Right lobe of liver (tissue), 6 donors: ENCODE results near the gene DVL2. TPM values are rescaled to one million over a fixed set of nuclear protein-coding genes. Genes with fewer than 3 reads are reported as not detected.
A peak's percentile ranks its signal among the peaks of the same experiment; 100 is the strongest.

ENCODE experiments used
- ATAC-seq, 4 donors: fragments of 200-7000 bp; cut with Tn5 transposase; one replicate each; pipeline ENCODE4 v1.9.1; 2020; ENCODE audit warnings: mild to moderate bottlenecking in 4 of 4, moderate library complexity in 4 of 4
- DNase-seq, 3 donors: peaks; one replicate each; pipeline ENCODE4 v3.0.0-alpha.2; 2020
- H3K27ac ChIP-seq, 3 donors: fragments of 200-600 bp; one replicate each; pipeline ENCODE4 v1.8.0; 2022
- H3K27me3 ChIP-seq, 2 donors: fragments of 200-600 bp; one replicate each; pipeline ENCODE4 v1.8.0; 2022
- H3K36me3 ChIP-seq, 4 donors: fragments of 200-600 bp; sonication (generic) in 1 of 4; one replicate each; pipeline versions ENCODE4 v1.5.1 to v1.8.0; 2017 to 2022; ENCODE audit warnings: control low read depth in 1 of 4
- H3K4me1 ChIP-seq, 4 donors: fragments of 200-600 bp; sonication (generic) in 1 of 4; one replicate each; pipeline versions ENCODE4 v1.5.1 to v1.8.0; 2017 to 2022; ENCODE audit warnings: control low read depth in 1 of 4
- H3K4me3 ChIP-seq, 3 donors: fragments of 200-600 bp; one replicate each; pipeline ENCODE4 v1.8.0; 2022
- H3K9me3 ChIP-seq, 4 donors: fragments of 200-600 bp; sonication (generic) in 1 of 4; one replicate each; pipeline versions ENCODE4 v1.5.1 to v1.8.0; 2017 to 2022; ENCODE audit warnings: control low read depth in 1 of 4
- POLR2A ChIP-seq: fragments of 450-650 bp; IDR thresholded peaks from one replicate; pipeline ENCODE4 v1.6.1; 2017; ENCODE audit warnings: antibody characterized with exemption, mild to moderate bottlenecking
- WGBS: methylation state at CpG from one replicate; pipeline ENCODE4 v1.1.6; 2018; ENCODE audit warnings: low coverage, low lambda C conversion rate; ENCODE audit not compliant: insufficient coverage; ENCODE audit errors: missing lambda C conversion rate; 5-methylcytosine and 5-hydroxymethylcytosine counted together
- intact Hi-C, 2 donors: fragments of 100-400 bp; cut with DNase I; formaldehyde crosslinking; loops; one replicate each; pipeline versions ENCODE4 v1.11.2 to v1.14.1; 2022
- microRNA counts: library from miRNA; unstranded; fragments of <30 nt; microRNA quantifications from one replicate; lab custom pipeline; 2016
- microRNA-seq, 2 donors: library from miRNA; unstranded; fragments of <30 nt; microRNA quantifications; one replicate each; pipeline ENCODE4, GENCODE V29; 2019 to 2020
- small RNA-seq, 2 experiments: library from RNA; depleted of rRNA; stranded (forward); fragments of <200 nt; gene quantifications; one replicate each; pipeline ENCODE3, GENCODE V24; 2016
- total RNA-seq, 6 experiments: library from RNA; depleted of rRNA in 2 of 6; stranded (reverse); fragments of >200 nt in 2 of 6; fragmentation: NEBNext Ultra II Directional in 3 of 6; extraction: Animal tissue kit (Norgen Biotek cat#: 25700) in 3 of 6; gene quantifications; one replicate each; pipeline versions ENCODE4 v1.1.0 to v1.2.4, GENCODE V29; 2016 to 2023
- TF ChIP-seq, protein P1 (sequence below), 4 donors: fragments of 200-600 bp in 3 of 4; fragments of 450-650 bp in 1 of 4; IDR thresholded peaks; one replicate each; pipeline versions ENCODE4 v1.5.1 to v1.8.0; 2016 to 2022; ENCODE audit warnings: antibody characterized with exemption in 4 of 4, mild to moderate bottlenecking in 2 of 4
- donor health status: DM: no; HTN: yes; CAD: no.
- donor health status: DM: no; HTN: no; CAD: no.
- donor health status: DM: no; HTN: no; CAD: no.
- donor health status: DM: no; HTN: yes; CAD: no.
- donor health status: DM: no; HTN: yes; CAD: no.

Gene DVL2
- total RNA-seq, 6 experiments from 2014 or later = 9.6 to 13.5 (median 12.8) TPM

DNA sequence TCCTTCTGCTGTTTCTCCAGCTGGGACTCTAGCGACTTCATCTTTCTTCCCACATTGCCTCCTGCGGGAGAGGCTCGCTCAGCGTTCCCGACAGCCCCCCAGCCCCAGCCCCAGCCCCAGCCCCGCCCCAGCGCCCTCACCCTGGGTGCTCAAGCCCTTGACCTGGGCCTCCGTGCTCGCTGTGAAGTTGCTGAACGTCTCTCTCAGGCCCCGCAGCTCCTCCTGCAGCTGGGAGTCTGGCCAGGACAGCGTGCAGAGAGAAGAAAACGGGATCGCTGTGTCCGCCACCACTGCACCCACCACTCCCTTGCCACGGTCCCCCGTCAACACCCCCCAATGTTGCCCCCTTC, 57.5 kb downstream of the DVL2 start:
- WGBS = 8% methylated on average over 16 of the region's 17 CpGs
- Histone ChIP-seq H3K4me3 (peak overlapping the region; percentile 44 to 81 (median 75)), H3K27me3 (no peaks in the 10 kb centered on the region), H3K9me3 (no peaks in the 10 kb centered on the region), H3K36me3 (peaks cover 0 to 14% (median 0%) of the 10 kb centered on the region in 4 donors), H3K27ac (peak overlapping the region in 2 of 3 donors; percentile 53 to 78), H3K4me1 (peaks cover 0 to 48% (median 3%) of the 10 kb centered on the region in 4 donors)
- ATAC-seq = no peak
- TF ChIP-seq POLR2A = no peak
- TF ChIP-seq, protein P1, sequence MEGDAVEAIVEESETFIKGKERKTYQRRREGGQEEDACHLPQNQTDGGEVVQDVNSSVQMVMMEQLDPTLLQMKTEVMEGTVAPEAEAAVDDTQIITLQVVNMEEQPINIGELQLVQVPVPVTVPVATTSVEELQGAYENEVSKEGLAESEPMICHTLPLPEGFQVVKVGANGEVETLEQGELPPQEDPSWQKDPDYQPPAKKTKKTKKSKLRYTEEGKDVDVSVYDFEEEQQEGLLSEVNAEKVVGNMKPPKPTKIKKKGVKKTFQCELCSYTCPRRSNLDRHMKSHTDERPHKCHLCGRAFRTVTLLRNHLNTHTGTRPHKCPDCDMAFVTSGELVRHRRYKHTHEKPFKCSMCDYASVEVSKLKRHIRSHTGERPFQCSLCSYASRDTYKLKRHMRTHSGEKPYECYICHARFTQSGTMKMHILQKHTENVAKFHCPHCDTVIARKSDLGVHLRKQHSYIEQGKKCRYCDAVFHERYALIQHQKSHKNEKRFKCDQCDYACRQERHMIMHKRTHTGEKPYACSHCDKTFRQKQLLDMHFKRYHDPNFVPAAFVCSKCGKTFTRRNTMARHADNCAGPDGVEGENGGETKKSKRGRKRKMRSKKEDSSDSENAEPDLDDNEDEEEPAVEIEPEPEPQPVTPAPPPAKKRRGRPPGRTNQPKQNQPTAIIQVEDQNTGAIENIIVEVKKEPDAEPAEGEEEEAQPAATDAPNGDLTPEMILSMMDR (IDR thresholded peaks at IDR 0.05) = no peak
- intact Hi-C loops = no loop called here
- no peak for DNase-seq

DNA sequence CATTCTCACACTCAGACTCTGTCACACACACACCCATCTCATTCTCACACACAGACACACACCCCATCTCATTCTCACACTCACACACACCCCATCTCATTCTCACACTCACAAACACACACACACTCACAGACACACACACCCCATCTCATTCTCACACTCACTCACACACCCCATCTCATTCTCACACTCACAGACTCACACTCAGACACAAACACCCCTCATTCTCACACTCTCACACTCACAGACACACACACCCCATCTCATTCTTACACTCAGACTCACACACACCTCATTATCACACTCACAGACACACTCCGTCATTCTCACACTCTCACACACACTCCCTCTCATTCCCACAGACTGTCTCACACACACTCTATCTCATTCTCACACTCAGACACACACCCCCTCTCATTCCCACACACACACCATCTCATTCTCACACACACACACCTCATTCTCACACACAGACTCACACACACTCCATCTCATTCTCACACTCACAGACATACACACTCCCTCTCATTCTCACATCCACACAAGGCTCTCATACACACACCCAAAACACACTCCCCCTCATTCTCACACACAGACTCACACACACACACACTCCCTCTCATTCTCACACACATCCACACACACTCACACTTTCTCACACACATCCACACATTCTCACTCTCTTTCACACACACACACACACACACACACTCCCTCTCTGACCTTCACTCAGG, 58.0 kb downstream of the DVL2 start:
- no peak for DNase-seq
- H3K27me3 ChIP-seq = no peaks in the 10 kb centered on the region
- intact Hi-C loops = no loop called here
- no peaks in the 10 kb centered on the region for H3K9me3 ChIP-seq
- TF ChIP-seq, protein P1 (IDR thresholded peaks at IDR 0.05) = no peak
- no peak for TF ChIP-seq POLR2A
- ATAC-seq = no peak
- peak overlapping the region in 2 of 3 donors; percentile 53 to 78 for H3K27ac ChIP-seq
- peak overlapping the region; percentile 44 to 81 (median 75) for H3K4me3 ChIP-seq
- 82% methylated on average over 1 of the region's 1 CpG for WGBS
- H3K36me3 ChIP-seq = peaks cover 0 to 14% (median 0%) of the 10 kb centered on the region in 4 donors
- peaks cover 0 to 53% (median 3%) of the 10 kb centered on the region in 4 donors for H3K4me1 ChIP-seq

MicroRNAs encoded within 50 kb of the gene (microRNA counts, 767-probe panel; counts per million panel counts)
- microRNA hsa-miR-324-3p (lab: Ali Mortazavi, UCI) = 237 counts per million
- 237 counts per million for microRNA hsa-miR-324-5p (lab: Ali Mortazavi, UCI)

Small RNAs within 50 kb of the gene (microRNA-seq; reads per million reads assigned to microRNA genes)
- 896 to 1,135 reads per million in 2 donors for gene MIR324

Small RNAs within 50 kb of the gene (small RNA-seq; reads per million reads assigned to genes)
- gene AC120057.4 (0 reads per million in 2 experiments), gene MIR324 (1.4 to 3.1 reads per million in 2 experiments), gene RF00019 (0 reads per million in 2 experiments)

Other genes starting within 250 kb of the DVL2 start
- gene ALOX12, start 238.5 kb downstream of the DVL2 start, total RNA-seq = under 1 TPM in 2 of 6 experiments, not detected in 4; 0.17 to 0.27 TPM
- gene RNASEK, start 221.9 kb downstream of the DVL2 start, total RNA-seq = 100 to 1,000 TPM in 3 of 6 experiments, 10 to 100 TPM in 3; 72.5 to 141 (median 108) TPM
- 1 to 10 TPM in 5 of 6 experiments, under 1 TPM in 1; 0.71 to 3.5 (median 1.5) TPM for gene BCL6B, start 211.5 kb downstream of the DVL2 start, total RNA-seq
- 10 to 100 TPM; 14.7 to 66.4 (median 39.5) TPM for gene SLC16A13, start 198.5 kb downstream of the DVL2 start, total RNA-seq
- 10 to 100 TPM in 1 of 6 experiments, 1 to 10 TPM in 4, under 1 TPM in 1; 0.84 to 10.2 (median 2.4) TPM for gene SLC16A11, start 190.4 kb downstream of the DVL2 start, total RNA-seq
- gene CLEC10A, start 154.3 kb downstream of the DVL2 start, total RNA-seq = 1 to 10 TPM in 4 of 6 experiments, under 1 TPM in 2; 0.77 to 2.6 (median 1.5) TPM
- gene ASGR2, start 119.7 kb downstream of the DVL2 start, total RNA-seq = 100 to 1,000 TPM; 412 to 553 (median 461) TPM
- gene ASGR1, start 55.1 kb downstream of the DVL2 start, total RNA-seq = 100 to 1,000 TPM; 399 to 624 (median 417) TPM
- gene DLG4, start 14.7 kb downstream of the DVL2 start, total RNA-seq = 1 to 10 TPM; 3.0 to 6.4 (median 4.1) TPM
- 1,000 to 10,000 TPM in 3 of 6 experiments, 100 to 1,000 TPM in 3; 640 to 1,849 (median 1,071) TPM for gene ACADVL, start 14.6 kb downstream of the DVL2 start, total RNA-seq
- 10 to 100 TPM; 16.0 to 24.3 (median 18.2) TPM for gene PHF23, start 4.9 kb upstream of the DVL2 start, total RNA-seq
- gene GABARAP, start 7.9 kb upstream of the DVL2 start, total RNA-seq = 100 to 1,000 TPM; 238 to 330 (median 244) TPM
- 10 to 100 TPM; 25.9 to 34.6 (median 31.9) TPM for gene CTDNEP1, start 17.2 kb upstream of the DVL2 start, total RNA-seq
- gene ELP5, start 17.7 kb upstream of the DVL2 start, total RNA-seq = 10 to 100 TPM; 14.2 to 29.6 (median 22.9) TPM
- 100 to 1,000 TPM in 1 of 6 experiments, 10 to 100 TPM in 4, 1 to 10 TPM in 1; 9.6 to 114 (median 23.3) TPM for gene CLDN7, start 28.0 kb upstream of the DVL2 start, total RNA-seq
- gene SLC2A4, start 47.2 kb upstream of the DVL2 start, total RNA-seq = 1 to 10 TPM in 4 of 6 experiments, under 1 TPM in 2; 0.66 to 2.1 (median 1.4) TPM
- gene YBX2, start 60.1 kb upstream of the DVL2 start, total RNA-seq = 1 to 10 TPM in 2 of 6 experiments, under 1 TPM in 4; 0.27 to 1.7 (median 0.90) TPM
- gene EIF5A, start 73.1 kb upstream of the DVL2 start, total RNA-seq = 100 to 1,000 TPM; 222 to 299 (median 238) TPM
- gene GPS2, start 80.8 kb upstream of the DVL2 start, total RNA-seq = 10 to 100 TPM; 22.0 to 48.1 (median 23.2) TPM
- 10 to 100 TPM in 4 of 6 experiments, 1 to 10 TPM in 2; 4.2 to 22.1 (median 10.8) TPM for gene NEURL4, start 94.8 kb upstream of the DVL2 start, total RNA-seq
- gene ACAP1, start 102.0 kb upstream of the DVL2 start, total RNA-seq = 1 to 10 TPM; 1.6 to 6.8 (median 2.7) TPM
- gene KCTD11, start 117.6 kb upstream of the DVL2 start, total RNA-seq = 1 to 10 TPM; 2.2 to 4.4 (median 2.9) TPM
- gene TMEM95, start 120.6 kb upstream of the DVL2 start, total RNA-seq = not detected
- gene TNK1, start 146.6 kb upstream of the DVL2 start, total RNA-seq = 1 to 10 TPM; 2.9 to 5.1 (median 4.0) TPM
- gene PLSCR3, start 160.0 kb upstream of the DVL2 start, total RNA-seq = 1 to 10 TPM; 5.5 to 8.9 (median 6.4) TPM
- gene TMEM256, start 169.6 kb upstream of the DVL2 start, total RNA-seq = 10 to 100 TPM; 56.4 to 95.4 (median 68.9) TPM
- gene NLGN2, start 173.3 kb upstream of the DVL2 start, total RNA-seq = 1 to 10 TPM; 1.3 to 5.3 (median 3.0) TPM
- not detected for gene SPEM1, start 185.8 kb upstream of the DVL2 start, total RNA-seq
- not detected for gene SPEM2, start 191.1 kb upstream of the DVL2 start, total RNA-seq
- not detected for gene SPEM3, start 194.3 kb upstream of the DVL2 start, total RNA-seq
- 1 to 10 TPM; 2.3 to 8.4 (median 4.0) TPM for gene TMEM102, start 200.9 kb upstream of the DVL2 start, total RNA-seq
- gene FGF11, start 205.0 kb upstream of the DVL2 start, total RNA-seq = under 1 TPM in 5 of 6 experiments, not detected in 1; 0.37 to 0.84 (median 0.68) TPM
- gene CHRNB1, start 210.5 kb upstream of the DVL2 start, total RNA-seq = 10 to 100 TPM in 2 of 6 experiments, 1 to 10 TPM in 4; 6.0 to 12.3 (median 8.2) TPM
- 10 to 100 TPM in 1 of 6 experiments, 1 to 10 TPM in 5; 5.7 to 10.5 (median 7.9) TPM for gene ZBTB4, start 245.1 kb upstream of the DVL2 start, total RNA-seq
- gene SLC35G6, start 246.9 kb upstream of the DVL2 start, total RNA-seq = not detected
- 10 to 100 TPM; 36.1 to 49.9 (median 46.0) TPM for gene POLR2A, start 249.8 kb upstream of the DVL2 start, total RNA-seq